K562 (cell line): ENCODE results near the gene SCGB1D4. TPM values are rescaled to one million over a fixed set of nuclear protein-coding genes. Genes with fewer than 3 reads are reported as not detected.

Source experiments
- GATAD2B ChIP-seq: fragments of 450-650 bp; IDR thresholded peaks from 2 replicates; pipeline ENCODE4 v1.6.1; 2017; ENCODE audit warnings: mild to moderate bottlenecking, borderline replicate concordance
- HLTF ChIP-seq: fragments of 450-650 bp; IDR thresholded peaks from 2 replicates; pipeline ENCODE4 v1.6.1; 2016
- HMG20A ChIP-seq: fragments of 450-650 bp; formaldehyde crosslinking; conservative IDR thresholded peaks from 2 replicates; pipeline ENCODE4 v1.4.0; 2020; ENCODE audit warnings: mild to moderate bottlenecking, mixed read lengths
- NCOA1 ChIP-seq: fragments of 450-650 bp; IDR thresholded peaks from 2 replicates; pipeline ENCODE4 v1.6.1; 2016; ENCODE audit warnings: low read depth
- PTBP1 ChIP-seq: fragments of 200-400 bp; formaldehyde crosslinking; IDR thresholded peaks from 2 replicates; pipeline ENCODE4 v1.6.1; 2017; ENCODE audit warnings: low read depth, low read length
- RB1 ChIP-seq: fragments of 450-650 bp; IDR thresholded peaks from 2 replicates; pipeline ENCODE4 v1.6.1; 2017; ENCODE audit warnings: low read depth, mild to moderate bottlenecking
- SLC30A9 ChIP-seq: fragments of 250-450 bp; sonication (Bioruptor Pico); IDR thresholded peaks from 2 replicates; pipeline ENCODE4 v1.8.0; 2022; ENCODE audit warnings: mild to moderate bottlenecking, moderate library complexity
- SRSF1 ChIP-seq: fragments of 200-400 bp; formaldehyde crosslinking; IDR thresholded peaks from 2 replicates; pipeline ENCODE4 v1.6.1; 2017; ENCODE audit warnings: mild to moderate bottlenecking, low read depth, low read length, moderate library complexity
- TAL1 ChIP-seq: fragments of 450-650 bp; IDR thresholded peaks from 2 replicates; pipeline ENCODE4 v1.6.1; 2016; ENCODE audit warnings: mild to moderate bottlenecking
- TCFL5 ChIP-seq: fragments of 250-450 bp; sonication (Bioruptor Pico); conservative IDR thresholded peaks from 2 replicates; pipeline ENCODE4 v1.6.1; 2021; ENCODE audit warnings: mild to moderate bottlenecking, moderate library complexity, matching md5 sums
- ZFP30 ChIP-seq: fragments of 250-450 bp; sonication (Bioruptor Pico); IDR thresholded peaks from 2 replicates; pipeline ENCODE4 v1.8.0; 2022; ENCODE audit warnings: moderate library complexity, mild to moderate bottlenecking, inconsistent platforms, borderline replicate concordance
- ZNF551 ChIP-seq: fragments of 250-450 bp; sonication (Bioruptor Pico); IDR thresholded peaks from 2 replicates; pipeline ENCODE4 v1.5.0; 2021; ENCODE audit warnings: mild to moderate bottlenecking, moderate library complexity
- polyA plus RNA-seq, 8 experiments: library from polyadenylated mRNA; depleted of rRNA in 4 of 8; stranded (reverse) in 5 of 8; unstranded in 3 of 8; fragments of >200 nt; fragmentation: Nextera tagmentation in 2 of 8; fragmentation: Illumina TruSeq in 1 of 8; extraction: Ambion mirVana in 2 of 8; extraction: Trizol in 1 of 8; gene quantifications; 2 replicates each; pipeline versions ENCODE4 v1.2.1 to v1.2.3, GENCODE V29; 2011 to 2014; ENCODE audit warnings: inconsistent platforms in 1 of 8, missing spikeins in 1 of 8
- total RNA-seq, 7 experiments: library from RNA; depleted of rRNA in 6 of 7; stranded (reverse); fragments of >200 nt in 6 of 7; fragmentation: Illumina TruSeq in 2 of 7; extraction: Trizol in 2 of 7; gene quantifications; 2 replicates each; pipeline versions ENCODE4 v1.2.1 to v1.2.3, GENCODE V29; 2011 to 2021; ENCODE audit warnings: low replicate concordance in 1 of 7
- TF ChIP-seq, protein P1 (sequence below): fragments of 200-800 bp; sonication (Bioruptor generic); IDR thresholded peaks from 2 replicates; pipeline ENCODE4 v1.6.1; 2017; ENCODE audit warnings: missing genetic modification characterization, missing compliant biosample characterization
- TF ChIP-seq, protein P2 (sequence below): fragments of 250-450 bp; sonication (Bioruptor Pico); IDR thresholded peaks from 2 replicates; pipeline ENCODE4 v1.8.0; 2021; ENCODE audit warnings: moderate library complexity, mild to moderate bottlenecking, inconsistent platforms
- TF ChIP-seq, protein P3 (sequence below): IDR thresholded peaks from 2 replicates; pipeline ENCODE4 v1.6.1; 2011; ENCODE audit not compliant: insufficient read length; ENCODE audit errors: extremely low read depth
- TF ChIP-seq, protein P4 (sequence below): fragments of 450-650 bp; formaldehyde crosslinking; IDR thresholded peaks from 2 replicates; pipeline ENCODE4 v1.4.0; 2022; ENCODE audit warnings: missing genetic modification characterization
- TF ChIP-seq, protein P5 (sequence below): sonication (generic); formaldehyde crosslinking; IDR thresholded peaks from 2 replicates; pipeline ENCODE4 v1.8.0; 2022; ENCODE audit warnings: mild to moderate bottlenecking, missing genetic modification reagents
- TF ChIP-seq, protein P6 (sequence below): fragments of 250-450 bp; sonication (Bioruptor Pico); IDR thresholded peaks from 2 replicates; pipeline ENCODE4 v1.9.0; 2021; ENCODE audit warnings: mild to moderate bottlenecking
- TF ChIP-seq, protein P7 (sequence below): sonication (generic); formaldehyde crosslinking; IDR thresholded peaks from 2 replicates; pipeline ENCODE4 v1.5.0; 2020; ENCODE audit warnings: missing genetic modification reagents

SCGB1D4 gene
- total and polyA plus RNA-seq, 9 of the 15 experiments (the other 6 are each of a cell fraction or from before 2014, with no cell fraction given): not detected

DNA sequence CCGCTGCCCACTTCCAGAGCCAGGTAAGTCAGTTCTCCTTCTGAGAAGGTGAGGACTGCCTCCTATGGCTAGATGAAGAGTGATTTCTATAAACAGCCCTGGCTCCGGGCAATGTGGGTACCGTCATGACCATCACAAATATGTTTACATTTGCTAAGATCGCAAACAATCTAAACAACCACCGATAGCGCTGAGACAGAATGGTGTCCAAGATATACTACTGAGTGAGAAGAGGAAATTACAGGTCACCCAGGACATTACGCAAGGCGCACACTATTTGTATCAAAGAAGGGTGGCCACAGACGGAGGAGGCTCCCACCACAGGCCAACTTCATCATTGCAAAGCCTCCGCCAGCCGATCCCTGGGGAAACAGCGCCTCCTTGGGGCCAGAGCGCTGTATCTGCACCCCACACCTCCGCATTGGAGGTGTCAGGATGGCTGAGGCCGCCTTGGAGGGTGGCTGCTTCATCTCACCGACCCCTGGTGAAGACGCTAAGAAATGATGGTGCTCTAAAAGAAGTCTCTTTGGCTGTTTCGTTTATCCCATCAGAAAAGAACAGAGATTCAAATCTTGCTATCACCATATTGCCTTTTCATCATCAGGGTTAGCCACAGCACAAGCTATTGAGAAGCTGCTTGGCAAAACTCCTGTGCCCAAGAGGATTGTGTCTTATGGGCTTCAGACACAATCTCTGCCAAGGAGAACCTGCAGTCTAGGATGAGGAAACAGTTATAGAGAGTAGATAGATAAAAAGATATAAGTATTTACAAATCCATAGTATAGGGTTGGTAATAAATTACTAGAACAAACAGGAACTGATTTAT lies 26.1 kb upstream of the SCGB1D4 start (continued):
- TF ChIP-seq, protein P1, sequence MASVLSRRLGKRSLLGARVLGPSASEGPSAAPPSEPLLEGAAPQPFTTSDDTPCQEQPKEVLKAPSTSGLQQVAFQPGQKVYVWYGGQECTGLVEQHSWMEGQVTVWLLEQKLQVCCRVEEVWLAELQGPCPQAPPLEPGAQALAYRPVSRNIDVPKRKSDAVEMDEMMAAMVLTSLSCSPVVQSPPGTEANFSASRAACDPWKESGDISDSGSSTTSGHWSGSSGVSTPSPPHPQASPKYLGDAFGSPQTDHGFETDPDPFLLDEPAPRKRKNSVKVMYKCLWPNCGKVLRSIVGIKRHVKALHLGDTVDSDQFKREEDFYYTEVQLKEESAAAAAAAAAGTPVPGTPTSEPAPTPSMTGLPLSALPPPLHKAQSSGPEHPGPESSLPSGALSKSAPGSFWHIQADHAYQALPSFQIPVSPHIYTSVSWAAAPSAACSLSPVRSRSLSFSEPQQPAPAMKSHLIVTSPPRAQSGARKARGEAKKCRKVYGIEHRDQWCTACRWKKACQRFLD (CRISPR knock-in tag): no peak
- TF ChIP-seq, protein P2, sequence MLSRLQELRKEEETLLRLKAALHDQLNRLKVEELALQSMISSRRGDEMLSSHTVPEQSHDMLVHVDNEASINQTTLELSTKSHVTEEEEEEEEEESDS (CRISPR knock-in tag): no peak
- TF ChIP-seq RB1: peak; percentile 64; the same call in 1 of the 2 replicates
- no peak for TF ChIP-seq HMG20A (CRISPR knock-in tag)
- TF ChIP-seq TAL1: no peak
- TF ChIP-seq, protein P3, sequence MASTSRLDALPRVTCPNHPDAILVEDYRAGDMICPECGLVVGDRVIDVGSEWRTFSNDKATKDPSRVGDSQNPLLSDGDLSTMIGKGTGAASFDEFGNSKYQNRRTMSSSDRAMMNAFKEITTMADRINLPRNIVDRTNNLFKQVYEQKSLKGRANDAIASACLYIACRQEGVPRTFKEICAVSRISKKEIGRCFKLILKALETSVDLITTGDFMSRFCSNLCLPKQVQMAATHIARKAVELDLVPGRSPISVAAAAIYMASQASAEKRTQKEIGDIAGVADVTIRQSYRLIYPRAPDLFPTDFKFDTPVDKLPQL: no peak
- TF ChIP-seq, protein P4, sequence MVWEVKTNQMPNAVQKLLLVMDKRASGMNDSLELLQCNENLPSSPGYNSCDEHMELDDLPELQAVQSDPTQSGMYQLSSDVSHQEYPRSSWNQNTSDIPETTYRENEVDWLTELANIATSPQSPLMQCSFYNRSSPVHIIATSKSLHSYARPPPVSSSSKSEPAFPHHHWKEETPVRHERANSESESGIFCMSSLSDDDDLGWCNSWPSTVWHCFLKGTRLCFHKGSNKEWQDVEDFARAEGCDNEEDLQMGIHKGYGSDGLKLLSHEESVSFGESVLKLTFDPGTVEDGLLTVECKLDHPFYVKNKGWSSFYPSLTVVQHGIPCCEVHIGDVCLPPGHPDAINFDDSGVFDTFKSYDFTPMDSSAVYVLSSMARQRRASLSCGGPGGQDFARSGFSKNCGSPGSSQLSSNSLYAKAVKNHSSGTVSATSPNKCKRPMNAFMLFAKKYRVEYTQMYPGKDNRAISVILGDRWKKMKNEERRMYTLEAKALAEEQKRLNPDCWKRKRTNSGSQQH (CRISPR knock-in tag): no peak
- TF ChIP-seq SRSF1: no peak
- no peak for TF ChIP-seq TCFL5
- TF ChIP-seq, protein P5, sequence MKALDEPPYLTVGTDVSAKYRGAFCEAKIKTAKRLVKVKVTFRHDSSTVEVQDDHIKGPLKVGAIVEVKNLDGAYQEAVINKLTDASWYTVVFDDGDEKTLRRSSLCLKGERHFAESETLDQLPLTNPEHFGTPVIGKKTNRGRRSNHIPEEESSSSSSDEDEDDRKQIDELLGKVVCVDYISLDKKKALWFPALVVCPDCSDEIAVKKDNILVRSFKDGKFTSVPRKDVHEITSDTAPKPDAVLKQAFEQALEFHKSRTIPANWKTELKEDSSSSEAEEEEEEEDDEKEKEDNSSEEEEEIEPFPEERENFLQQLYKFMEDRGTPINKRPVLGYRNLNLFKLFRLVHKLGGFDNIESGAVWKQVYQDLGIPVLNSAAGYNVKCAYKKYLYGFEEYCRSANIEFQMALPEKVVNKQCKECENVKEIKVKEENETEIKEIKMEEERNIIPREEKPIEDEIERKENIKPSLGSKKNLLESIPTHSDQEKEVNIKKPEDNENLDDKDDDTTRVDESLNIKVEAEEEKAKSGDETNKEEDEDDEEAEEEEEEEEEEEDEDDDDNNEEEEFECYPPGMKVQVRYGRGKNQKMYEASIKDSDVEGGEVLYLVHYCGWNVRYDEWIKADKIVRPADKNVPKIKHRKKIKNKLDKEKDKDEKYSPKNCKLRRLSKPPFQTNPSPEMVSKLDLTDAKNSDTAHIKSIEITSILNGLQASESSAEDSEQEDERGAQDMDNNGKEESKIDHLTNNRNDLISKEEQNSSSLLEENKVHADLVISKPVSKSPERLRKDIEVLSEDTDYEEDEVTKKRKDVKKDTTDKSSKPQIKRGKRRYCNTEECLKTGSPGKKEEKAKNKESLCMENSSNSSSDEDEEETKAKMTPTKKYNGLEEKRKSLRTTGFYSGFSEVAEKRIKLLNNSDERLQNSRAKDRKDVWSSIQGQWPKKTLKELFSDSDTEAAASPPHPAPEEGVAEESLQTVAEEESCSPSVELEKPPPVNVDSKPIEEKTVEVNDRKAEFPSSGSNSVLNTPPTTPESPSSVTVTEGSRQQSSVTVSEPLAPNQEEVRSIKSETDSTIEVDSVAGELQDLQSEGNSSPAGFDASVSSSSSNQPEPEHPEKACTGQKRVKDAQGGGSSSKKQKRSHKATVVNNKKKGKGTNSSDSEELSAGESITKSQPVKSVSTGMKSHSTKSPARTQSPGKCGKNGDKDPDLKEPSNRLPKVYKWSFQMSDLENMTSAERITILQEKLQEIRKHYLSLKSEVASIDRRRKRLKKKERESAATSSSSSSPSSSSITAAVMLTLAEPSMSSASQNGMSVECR (CRISPR knock-in tag): no peak
- TF ChIP-seq PTBP1: no peak
- no peak for TF ChIP-seq HLTF
- no peak for TF ChIP-seq ZNF551
- TF ChIP-seq GATAD2B: no peak
- no peak for TF ChIP-seq NCOA1
- no peak for TF ChIP-seq SLC30A9 (CRISPR knock-in tag)
- TF ChIP-seq ZFP30 (CRISPR knock-in tag): no peak
- TF ChIP-seq, protein P6, sequence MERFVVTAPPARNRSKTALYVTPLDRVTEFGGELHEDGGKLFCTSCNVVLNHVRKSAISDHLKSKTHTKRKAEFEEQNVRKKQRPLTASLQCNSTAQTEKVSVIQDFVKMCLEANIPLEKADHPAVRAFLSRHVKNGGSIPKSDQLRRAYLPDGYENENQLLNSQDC (CRISPR knock-in tag): no peak
- TF ChIP-seq, protein P7, sequence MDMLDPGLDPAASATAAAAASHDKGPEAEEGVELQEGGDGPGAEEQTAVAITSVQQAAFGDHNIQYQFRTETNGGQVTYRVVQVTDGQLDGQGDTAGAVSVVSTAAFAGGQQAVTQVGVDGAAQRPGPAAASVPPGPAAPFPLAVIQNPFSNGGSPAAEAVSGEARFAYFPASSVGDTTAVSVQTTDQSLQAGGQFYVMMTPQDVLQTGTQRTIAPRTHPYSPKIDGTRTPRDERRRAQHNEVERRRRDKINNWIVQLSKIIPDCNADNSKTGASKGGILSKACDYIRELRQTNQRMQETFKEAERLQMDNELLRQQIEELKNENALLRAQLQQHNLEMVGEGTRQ (CRISPR knock-in tag): no peak
